NCI-H2196 (cell line): ENCODE measurements around the gene ADGRD1.
"Not testable (repeated sequence)": the region's sequence is repeated elsewhere in the genome, so short reads cannot be mapped to it uniquely, and the experiment has no call there.

ENCODE experiments used
- DNase-seq: peaks from one replicate; lab custom pipeline; 2025; ENCODE audit not compliant: unreplicated experiment; lab: John Stamatoyannopoulos, UW

Gene ADGRD1

GRCh38 chr12:130937063-130937462 lies 16.6 kb upstream of the ADGRD1 start:
- no peak for DNase-seq

GRCh38 chr12:130937546-130937945 lies 16.2 kb upstream of the ADGRD1 start:
- not testable (repeated sequence) for DNase-seq

DNA sequence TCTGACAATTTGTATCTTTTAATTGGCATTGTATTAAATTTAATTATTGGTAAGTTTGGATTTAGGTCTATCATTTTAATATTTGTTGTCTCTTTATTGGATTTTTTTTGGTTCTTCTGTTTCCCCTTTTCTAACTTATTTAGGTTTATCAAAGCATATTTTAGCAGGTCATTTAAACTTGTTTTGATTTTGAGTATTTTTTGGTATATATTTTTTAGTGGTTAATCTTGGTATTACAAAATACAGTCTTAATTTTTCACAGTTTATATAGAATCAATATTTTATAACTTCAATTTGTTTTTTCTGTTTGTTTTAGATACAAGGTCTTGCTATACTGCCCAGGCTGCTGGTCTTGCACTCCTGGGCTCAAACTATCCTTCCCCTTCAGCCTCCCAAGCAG lies 15.5 kb upstream of the ADGRD1 start:
- no peak for DNase-seq

DNA sequence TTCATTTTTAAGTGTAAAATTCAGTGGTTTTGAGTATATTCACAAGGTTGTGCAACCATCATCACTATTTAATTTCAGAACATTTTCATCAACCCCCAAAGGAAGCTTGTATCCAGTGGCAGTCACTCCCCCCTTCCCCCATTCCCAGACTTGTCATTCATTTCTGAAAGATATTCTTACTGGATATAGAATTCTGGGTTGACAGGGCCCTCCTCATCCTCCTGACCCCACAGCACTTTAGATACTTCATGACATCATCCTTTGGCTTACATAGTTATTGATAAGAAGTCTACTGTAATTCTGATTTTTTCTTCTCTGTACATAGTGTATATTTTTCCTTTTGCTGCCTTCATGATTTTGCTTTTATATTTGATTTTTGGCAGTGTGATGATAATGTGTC lies 8.8 kb upstream of the ADGRD1 start:
- DNase-seq = no peak

GRCh38 chr12:130945786-130946492 lies 7.8 kb upstream of the ADGRD1 start:
- no peak for DNase-seq

- DNase-seq = no peak
Measured at GRCh38 chr12:130947028-130947613, 6.6 kb upstream of the ADGRD1 start.

DNA sequence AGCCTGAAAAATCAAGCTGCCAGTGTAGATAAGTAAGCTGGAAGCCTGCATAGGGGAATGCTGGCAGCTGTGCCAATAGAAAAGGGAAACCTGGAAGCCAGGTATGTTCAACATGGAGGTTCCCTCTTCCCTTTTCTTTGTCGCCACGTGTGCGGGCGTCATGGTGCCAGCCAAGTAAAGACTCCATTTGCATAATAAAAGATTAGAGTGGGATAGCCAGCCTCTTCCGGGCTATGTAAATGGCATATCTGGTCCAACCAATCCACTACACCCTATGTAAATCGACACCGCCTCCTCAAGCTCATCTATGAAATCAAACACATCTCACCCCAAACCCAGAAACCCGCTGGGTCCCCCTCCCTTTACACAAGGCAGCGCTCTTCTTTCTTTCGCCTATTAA lies 5.6 kb upstream of the ADGRD1 start:
- DNase-seq = peak; percentile 80

DNA sequence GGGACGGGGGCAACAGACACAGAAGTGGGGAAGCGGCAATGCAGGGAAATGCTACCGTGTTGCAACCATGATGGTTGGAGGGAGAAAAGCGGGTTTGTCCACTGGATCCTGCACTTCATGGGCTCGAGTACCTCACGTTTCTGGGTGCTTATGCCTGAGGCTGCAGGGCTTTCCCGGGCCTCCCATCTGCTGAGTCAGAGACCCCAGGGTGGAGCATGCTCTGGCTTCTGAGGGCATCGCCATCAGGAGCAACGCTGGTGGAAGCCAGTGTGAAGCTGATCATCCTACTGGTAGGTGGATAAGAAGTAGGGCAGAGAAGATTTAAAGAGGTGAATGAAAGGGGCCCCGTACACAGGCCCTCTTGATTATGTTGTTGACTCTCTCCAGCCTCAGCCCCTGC lies 5.0 kb upstream of the ADGRD1 start:
- no peak for DNase-seq

- no peak for DNase-seq
Measured at GRCh38 chr12:130949806-130950205, 3.9 kb upstream of the ADGRD1 start.

- no peak for DNase-seq
Measured at GRCh38 chr12:130951636-130952035, 2.1 kb upstream of the ADGRD1 start.

DNA sequence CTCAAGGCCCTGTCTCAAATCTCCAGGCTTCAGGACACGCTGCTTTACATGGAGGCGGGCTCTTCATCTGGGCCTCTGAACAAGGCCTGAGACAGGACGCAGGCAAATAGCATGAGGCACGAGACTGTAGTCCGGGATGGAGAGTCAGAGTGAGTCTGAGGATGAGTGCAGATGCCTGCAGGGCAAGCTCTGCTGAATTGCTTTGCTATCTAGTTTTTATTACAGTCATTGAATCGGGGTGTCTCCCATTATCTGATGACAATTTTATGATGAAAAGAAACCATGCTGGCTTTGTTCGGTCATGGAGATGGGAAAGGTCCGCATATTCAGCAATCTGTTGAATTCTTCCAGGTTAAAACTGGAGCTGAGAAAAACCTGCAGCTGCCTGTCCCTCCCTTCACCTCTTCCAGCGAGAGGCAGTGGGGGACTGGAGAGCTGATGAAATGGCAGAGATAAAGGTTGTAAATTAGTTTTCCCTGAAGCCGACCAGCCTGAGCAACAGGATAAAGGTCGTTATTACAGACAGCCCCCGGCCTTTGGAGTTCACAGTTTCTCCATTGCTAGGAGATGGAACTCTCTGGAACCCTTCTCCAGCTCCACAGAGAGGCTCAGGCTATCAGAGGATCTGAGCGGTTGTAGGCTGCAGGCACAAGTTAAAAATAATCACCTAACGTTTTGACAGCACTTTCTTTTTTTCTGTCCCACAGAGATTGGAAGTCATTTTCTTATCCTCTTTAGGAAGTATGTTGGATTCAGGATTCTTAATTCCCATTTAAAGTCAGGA lies 1.3 kb upstream of the ADGRD1 start:
- no peak for DNase-seq

- no peak for DNase-seq
Measured at GRCh38 chr12:130954544-130954831, 781 bp downstream of the ADGRD1 start.

DNA sequence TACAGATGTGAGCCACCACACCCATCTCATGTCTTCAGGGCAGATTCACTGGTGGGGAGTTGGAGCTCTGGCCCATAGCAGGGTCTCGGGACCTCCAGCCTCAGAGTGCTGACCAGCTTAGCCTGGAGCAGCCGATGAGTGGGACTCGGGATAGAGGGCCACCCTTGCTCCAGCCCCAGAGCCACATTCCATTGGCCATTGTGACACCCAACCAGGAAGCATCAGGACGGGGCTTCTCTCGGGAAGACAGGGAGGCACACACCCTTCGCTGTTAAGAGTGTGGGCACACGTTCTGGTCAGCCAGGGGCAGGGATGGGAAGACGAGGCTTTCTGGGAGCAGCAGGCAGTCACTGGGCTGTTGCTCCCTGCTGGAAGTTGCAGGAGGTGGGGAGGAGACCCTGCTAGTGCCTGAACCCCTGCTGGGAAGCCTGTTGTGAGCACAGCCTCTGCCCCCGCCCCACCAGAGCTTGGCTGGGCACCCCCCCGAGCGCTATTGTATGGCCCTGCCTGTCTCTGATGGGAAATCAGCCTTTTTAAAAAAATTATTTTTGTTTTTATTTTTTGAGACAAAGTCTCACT lies 1.6 kb downstream of the ADGRD1 start:
- DNase-seq = no peak

DNA sequence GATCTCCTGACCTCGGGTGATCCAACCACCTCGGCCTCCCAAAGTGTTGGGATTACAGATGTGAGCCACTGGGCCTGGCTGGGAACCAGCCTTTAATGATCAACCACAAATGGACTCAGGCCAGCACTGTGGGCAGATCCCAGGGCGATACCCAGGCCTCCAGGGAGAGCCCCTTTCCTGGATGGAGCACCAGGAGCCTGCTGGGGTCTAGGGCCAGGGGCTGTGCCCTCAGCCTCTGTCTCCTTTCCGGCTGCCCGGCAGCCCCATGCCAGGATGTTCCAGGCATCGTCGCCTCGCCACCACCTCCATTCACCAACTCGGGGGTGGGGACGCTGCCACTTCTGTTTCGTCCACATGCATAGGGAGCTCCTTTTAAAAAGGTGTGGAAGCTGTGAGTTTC lies 2.3 kb downstream of the ADGRD1 start:
- no peak for DNase-seq

GRCh38 chr12:130956456-130957303 lies 3.0 kb downstream of the ADGRD1 start:
- DNase-seq = no peak

GRCh38 chr12:130957304-130957621 lies 3.6 kb downstream of the ADGRD1 start:
- DNase-seq = no peak

DNA sequence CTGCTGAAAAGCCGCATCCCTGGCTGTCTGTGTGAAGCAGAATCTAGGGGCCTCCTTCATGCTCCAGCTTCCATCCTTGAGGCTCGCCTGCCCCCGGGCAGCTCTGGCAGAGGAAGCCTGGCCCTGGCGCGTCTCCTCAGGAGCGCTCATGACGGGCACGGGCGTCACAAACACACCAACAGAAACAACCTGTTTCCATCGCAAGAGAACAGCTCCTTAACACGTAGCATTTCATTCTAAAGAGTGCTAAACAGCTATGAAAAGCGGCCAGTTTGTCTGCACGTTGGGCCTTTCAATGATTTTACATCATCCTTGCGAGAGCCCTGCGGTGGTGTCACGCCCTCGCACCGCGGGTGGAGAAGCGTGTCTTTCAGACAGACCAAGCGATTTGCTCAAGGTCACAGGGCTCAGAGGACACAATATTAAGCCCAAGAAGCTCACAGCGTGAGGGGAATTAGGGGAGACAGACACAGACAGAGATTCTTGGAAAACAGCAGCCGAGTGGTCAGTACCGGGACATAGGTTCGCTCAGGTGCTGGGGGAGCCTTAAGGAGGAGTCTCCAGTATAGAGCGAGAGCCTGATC lies 4.9 kb downstream of the ADGRD1 start:
- no peak for DNase-seq

- DNase-seq = no peak
Measured at GRCh38 chr12:130959632-130960031, 5.9 kb downstream of the ADGRD1 start.

DNA sequence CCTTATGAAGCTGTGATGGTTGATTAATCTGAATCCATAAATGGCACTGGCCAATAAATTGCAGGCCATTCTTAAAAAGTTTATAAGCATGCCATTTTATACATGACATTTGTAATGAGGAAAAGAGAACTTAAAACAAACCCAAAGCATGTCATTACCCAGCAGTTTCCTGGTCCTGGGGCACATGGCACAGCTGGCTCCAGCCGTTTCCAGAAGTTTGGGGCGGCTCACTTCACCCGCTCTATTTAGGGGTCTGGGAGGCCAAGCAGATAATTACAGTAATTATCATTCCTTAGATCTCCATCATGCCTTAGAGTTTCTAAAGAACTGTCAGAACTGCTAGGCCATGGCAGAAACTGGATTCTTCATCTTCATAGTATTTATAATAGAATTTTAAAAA lies 6.4 kb downstream of the ADGRD1 start:
- no peak for DNase-seq

DNA sequence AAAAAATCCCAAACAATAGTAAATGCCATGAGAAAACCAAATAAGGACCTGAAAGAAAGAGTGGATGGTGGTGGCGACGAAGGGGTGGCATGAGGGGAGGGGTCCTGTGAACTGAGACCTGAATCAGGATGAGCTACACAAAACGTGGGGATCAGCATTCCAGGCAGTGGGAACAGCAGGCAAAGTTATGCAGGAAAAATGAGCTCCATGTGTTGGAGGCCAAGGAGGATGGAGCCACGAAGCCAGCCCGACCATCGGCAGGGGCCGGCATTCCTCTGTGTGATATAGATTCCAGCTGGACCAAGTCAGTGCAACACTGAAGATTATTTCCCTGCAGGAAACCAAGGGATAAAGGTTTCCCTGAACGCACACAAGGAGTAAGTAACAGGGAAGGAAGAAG lies 7.1 kb downstream of the ADGRD1 start:
- DNase-seq = no peak

GRCh38 chr12:130961921-130962451 lies 8.3 kb downstream of the ADGRD1 start:
- no peak for DNase-seq
